MCF 10A (cell line): Measurements from ENCODE around the gene ZWILCH. TPM values are rescaled to one million over a fixed set of nuclear protein-coding genes. Genes with fewer than 3 reads are reported as not detected.

ENCODE experiments used
- BruUV-seq: library from RNA; stranded (reverse); fragments of 400-500 nt; replicated peaks from 2 replicates; lab custom pipeline; 2021; lab: Mats Ljungman, UMichigan
- CTCF ChIA-PET: fragments of 300-600 bp; sonication (Branson Sonifier 250); formaldehyde crosslinking; extraction: SDS; loops from one replicate; lab custom pipeline; 2021; ENCODE audit warnings: antibody characterized with exemption, inconsistent platforms; lab: Yijun Ruan, JAX
- POLR2A ChIA-PET: fragments of 300-600, 350-650 bp; sonication (Branson Sonifier 250); formaldehyde crosslinking; extraction: SDS; loops from one replicate; lab custom pipeline; 2020; ENCODE audit warnings: antibody characterized with exemption, inconsistent platforms; lab: Yijun Ruan, JAX
- DNase-seq: peaks from one replicate; pipeline ENCODE4 v3.0.0-alpha.2; 2018; ENCODE audit not compliant: unreplicated experiment
- H3K27ac Mint-ChIP-seq: one replicate; pipeline ENCODE4 v1.8.0; 2022; ENCODE audit warnings: mild to moderate bottlenecking, low read depth, mixed read lengths; ENCODE audit not compliant: unreplicated experiment
- H3K27me3 Mint-ChIP-seq: one replicate; pipeline ENCODE4 v1.8.0; 2022; ENCODE audit warnings: mixed read lengths; ENCODE audit not compliant: insufficient read depth, unreplicated experiment
- H3K36me3 Mint-ChIP-seq: one replicate; pipeline ENCODE4 v1.8.0; 2022; ENCODE audit warnings: mild to moderate bottlenecking, moderate library complexity, mixed read lengths; ENCODE audit not compliant: insufficient read depth, unreplicated experiment
- H3K4me1 Mint-ChIP-seq: one replicate; pipeline ENCODE4 v1.8.0; 2022; ENCODE audit warnings: mixed read lengths; ENCODE audit not compliant: insufficient read depth, unreplicated experiment
- H3K4me3 Mint-ChIP-seq: one replicate; pipeline ENCODE4 v1.8.0; 2022; ENCODE audit warnings: mild to moderate bottlenecking, moderate library complexity, mixed read lengths; ENCODE audit not compliant: unreplicated experiment
- H3K9me3 Mint-ChIP-seq: one replicate; pipeline ENCODE4 v1.8.0; 2022; ENCODE audit warnings: mixed read lengths; ENCODE audit not compliant: unreplicated experiment
- CTCF ChIP-seq: fragments of 200-600 bp; IDR thresholded peaks from one replicate; pipeline ENCODE4 v1.8.0; 2022; ENCODE audit warnings: antibody characterized with exemption, mild to moderate bottlenecking; ENCODE audit not compliant: unreplicated experiment
- intact Hi-C: fragments of 100-400 bp; cut with micrococcal nuclease; formaldehyde crosslinking; loops from 2 replicates; pipeline ENCODE4 v1.14.1; 2022
- total RNA-seq: library from RNA; stranded (reverse); gene quantifications from 2 replicates; pipeline ENCODE4 v1.2.3, GENCODE V29; 2022

ZWILCH gene
- total RNA-seq, 1 experiment from 2014 or later: 27.4 TPM

- TF ChIP-seq CTCF: no peak
- intact Hi-C loops: no loop called here
- DNase-seq: no peak
- H3K27me3 Mint-ChIP-seq: peaks cover 20% of the 10 kb centered on the region
- POLR2A ChIA-PET: no interaction called here
- no peak overlapping the region for H3K27ac Mint-ChIP-seq
- H3K4me1 Mint-ChIP-seq: no peaks in the 10 kb centered on the region
- CTCF ChIA-PET: interaction anchor here (0.5 to 1.3 kb wide), 3 partner anchors 11 to 116 kb away, joined by 3 to 5 read pairs (median 3); partner anchors contain the start of genes LCTL and SMAD6
- BruUV-seq: no TSS peak
- no peak overlapping the region for H3K4me3 Mint-ChIP-seq
- no peaks in the 10 kb centered on the region for H3K36me3 Mint-ChIP-seq
- H3K9me3 Mint-ChIP-seq: no peaks in the 10 kb centered on the region
Observed at GRCh38 chr15:66586155-66586976, 81.2 kb downstream of the ZWILCH start.

GRCh38 chr15:66587020-66587419 is 81.9 kb downstream of the ZWILCH start:
- ChIA-PET CTCF (no interaction called here), POLR2A (no interaction called here)
- Mint-ChIP-seq H3K4me3 (no peak overlapping the region), H3K27me3 (peaks cover 20% of the 10 kb centered on the region), H3K9me3 (no peaks in the 10 kb centered on the region), H3K4me1 (no peaks in the 10 kb centered on the region), H3K36me3 (no peaks in the 10 kb centered on the region), H3K27ac (no peak overlapping the region)
- no peak for TF ChIP-seq CTCF
- no TSS peak for BruUV-seq
- DNase-seq: no peak
- intact Hi-C loops: no loop called here

- Mint-ChIP-seq H3K27ac (no peak overlapping the region), H3K36me3 (no peaks in the 10 kb centered on the region), H3K4me1 (no peaks in the 10 kb centered on the region), H3K27me3 (peaks cover 20% of the 10 kb centered on the region), H3K4me3 (no peak overlapping the region), H3K9me3 (no peaks in the 10 kb centered on the region)
- no peak for DNase-seq
- ChIA-PET POLR2A (no interaction called here), CTCF (no interaction called here)
- TF ChIP-seq CTCF: no peak
- intact Hi-C loops: no loop called here
- BruUV-seq: no TSS peak
Observed at GRCh38 chr15:66587749-66588148, 82.6 kb downstream of the ZWILCH start.

GRCh38 chr15:66588537-66588936 is 83.4 kb downstream of the ZWILCH start:
- no peak overlapping the region for H3K4me3 Mint-ChIP-seq
- intact Hi-C loops: no loop called here
- no peaks in the 10 kb centered on the region for H3K36me3 Mint-ChIP-seq
- H3K4me1 Mint-ChIP-seq: no peaks in the 10 kb centered on the region
- BruUV-seq: no TSS peak
- ChIA-PET CTCF (no interaction called here), POLR2A (no interaction called here)
- H3K9me3 Mint-ChIP-seq: no peaks in the 10 kb centered on the region
- peaks cover 20% of the 10 kb centered on the region for H3K27me3 Mint-ChIP-seq
- no peak for TF ChIP-seq CTCF
- no peak for DNase-seq
- H3K27ac Mint-ChIP-seq: no peak overlapping the region
